CD4-positive, alpha-beta memory T cell (primary cell): ENCODE data around the gene CALML5. TPM values are rescaled to one million over a fixed set of nuclear protein-coding genes. Genes with fewer than 3 reads are reported as not detected.

ENCODE experiments used
- CTCF ChIA-PET: fragments of 350-600 bp; sonication (Branson Sonifier 250); formaldehyde crosslinking; loops from one replicate; lab custom pipeline; 2021; ENCODE audit warnings: inconsistent platforms; ENCODE audit not compliant: partially characterized antibody; lab: Charles Lee
- POLR2A ChIA-PET: fragments of 350-600 bp; sonication (Branson Sonifier 250); formaldehyde crosslinking; loops from one replicate; lab custom pipeline; 2021; ENCODE audit not compliant: partially characterized antibody; lab: Charles Lee
- DNase-seq, 5 donors: peaks; one replicate each; pipeline versions ENCODE4 v3.0.0 to v3.0.0-alpha.2; 2020 to 2022; ENCODE audit warnings: mixed read lengths in 1 of 5
- H3K27ac ChIP-seq: one replicate; pipeline ENCODE4 v1.7.0; 2013; ENCODE audit warnings: low read depth, low read length
- H3K27me3 ChIP-seq: 2 replicates; pipeline ENCODE4 v1.7.0; 2013; ENCODE audit warnings: mild to moderate bottlenecking, low read length, moderate library complexity; ENCODE audit not compliant: insufficient read depth
- H3K36me3 ChIP-seq: 2 replicates; pipeline ENCODE4 v1.7.0; 2013; ENCODE audit warnings: mild to moderate bottlenecking, low read length, moderate library complexity; ENCODE audit not compliant: insufficient read depth
- H3K4me1 ChIP-seq: 2 replicates; pipeline ENCODE4 v1.7.0; 2013; ENCODE audit warnings: mild to moderate bottlenecking, low read length, moderate library complexity; ENCODE audit not compliant: insufficient read depth
- H3K4me3 ChIP-seq, 2 donors: one replicate each; pipeline ENCODE4 v1.7.0; 2013; ENCODE audit warnings: low read length in 2 of 2, mild to moderate bottlenecking in 1 of 2
- H3K9me3 ChIP-seq, 2 donors: one replicate each; pipeline ENCODE4 v1.7.0; 2013; ENCODE audit warnings: low read length in 2 of 2, control low read depth in 1 of 2; ENCODE audit not compliant: control insufficient read depth in 1 of 2
- H3K27ac Mint-ChIP-seq, 7 donors: one replicate each; pipeline ENCODE4 v1.8.0; 2020 to 2021; ENCODE audit warnings: mixed read lengths in 7 of 7, mild to moderate bottlenecking in 6 of 7, inconsistent platforms in 3 of 7, moderate library complexity in 3 of 7
- H3K27me3 Mint-ChIP-seq, 2 donors: one replicate each; pipeline ENCODE4 v1.8.0; 2020 to 2021; ENCODE audit warnings: mixed read lengths in 2 of 2
- H3K36me3 Mint-ChIP-seq, 2 donors: one replicate each; pipeline ENCODE4 v1.8.0; 2020 to 2021; ENCODE audit warnings: mixed read lengths in 2 of 2, inconsistent platforms in 1 of 2, mild to moderate bottlenecking in 1 of 2
- H3K4me1 Mint-ChIP-seq, 4 donors: one replicate each; pipeline ENCODE4 v1.8.0; 2020 to 2021; ENCODE audit warnings: mixed read lengths in 4 of 4, mild to moderate bottlenecking in 1 of 4
- H3K4me3 Mint-ChIP-seq, 8 donors: one replicate each; pipeline ENCODE4 v1.8.0; 2020 to 2021; ENCODE audit warnings: mixed read lengths in 8 of 8, mild to moderate bottlenecking in 7 of 8, moderate library complexity in 6 of 8, inconsistent platforms in 3 of 8
- H3K9me3 Mint-ChIP-seq, 8 donors: one replicate each; pipeline ENCODE4 v1.8.0; 2020 to 2021; ENCODE audit warnings: mixed read lengths in 8 of 8, mild to moderate bottlenecking in 5 of 8, inconsistent platforms in 3 of 8, moderate library complexity in 1 of 8
- intact Hi-C: fragments of 100-400 bp; cut with micrococcal nuclease; formaldehyde crosslinking; loops from one replicate; pipeline ENCODE4 v1.15.1; 2023
- polyA plus RNA-seq, 2 donors: library from polyadenylated mRNA; unstranded; fragments of 300-500 nt; fragmentation: Illumina TruSeq; gene quantifications; one replicate each; pipeline ENCODE4 v1.2.3, GENCODE V29; 2021
- total RNA-seq, 2 experiments: library from RNA; stranded (reverse); gene quantifications; one replicate each; pipeline ENCODE4 v1.2.3, GENCODE V29; 2021

Gene CALML5
- total and polyA plus RNA-seq, 4 experiments from 2014 or later = not detected

- H3K4me3 Mint-ChIP-seq = no peak overlapping the region
- Histone ChIP-seq H3K4me3 (no peak overlapping the region), H3K4me1 (peaks cover under 1% of the 10 kb centered on the region), H3K27ac (no peak overlapping the region), H3K36me3 (no peaks in the 10 kb centered on the region), H3K9me3 (no peaks in the 10 kb centered on the region), H3K27me3 (no peaks in the 10 kb centered on the region)
- H3K27ac Mint-ChIP-seq = no peak overlapping the region
- ChIA-PET POLR2A (no interaction called here), CTCF (interaction anchor here (1.2 kb wide), 1 partner anchor 115 kb away, joined by 4 read pairs; no protein-coding TSS in a partner anchor)
- DNase-seq = no peak
- no peaks in the 10 kb centered on the region for H3K36me3 Mint-ChIP-seq
- no peaks in the 10 kb centered on the region for H3K9me3 Mint-ChIP-seq
- peaks cover 0 to 1% (median under 1%) of the 10 kb centered on the region in 4 donors for H3K4me1 Mint-ChIP-seq
- intact Hi-C loops = no loop called here
- H3K27me3 Mint-ChIP-seq = peaks cover 8% of the 10 kb centered on the region in 2 donors
These were observed 8.3 kb upstream of the CALML5 start for GRCh38 chr10:5507649-5508131.

- POLR2A ChIA-PET = no interaction called here
- Mint-ChIP-seq H3K4me1 (no peaks in the 10 kb centered on the region), H3K4me3 (peak overlapping the region in 1 of 8 donors; percentile 51), H3K27ac (peak overlapping the region in 1 of 7 donors; percentile 13), H3K27me3 (peaks cover 6 to 10% of the 10 kb centered on the region in 2 donors), H3K36me3 (no peaks in the 10 kb centered on the region), H3K9me3 (no peaks in the 10 kb centered on the region)
- H3K4me3 ChIP-seq = no peak overlapping the region
- no peaks in the 10 kb centered on the region for H3K36me3 ChIP-seq
- H3K4me1 ChIP-seq = no peaks in the 10 kb centered on the region
- CTCF ChIA-PET = interaction anchor here (1.1 kb wide), 1 partner anchor 116 kb away, joined by 4 read pairs; no protein-coding TSS in a partner anchor
- no peaks in the 10 kb centered on the region for H3K27me3 ChIP-seq
- no peaks in the 10 kb centered on the region for H3K9me3 ChIP-seq
- DNase-seq = no peak
- H3K27ac ChIP-seq = no peak overlapping the region
- intact Hi-C loops = no loop called here
These were observed 7.6 kb upstream of the CALML5 start for GRCh38 chr10:5506751-5507648.

- H3K27ac Mint-ChIP-seq = no peak overlapping the region
- no peak overlapping the region for H3K4me3 Mint-ChIP-seq
- CTCF ChIA-PET = interaction anchor here (1.1 kb wide), 1 partner anchor 117 kb away, joined by 4 read pairs; no protein-coding TSS in a partner anchor
These were observed 6.9 kb upstream of the CALML5 start for GRCh38 chr10:5506246-5506645.

GRCh38 chr10:5504146-5505072 lies 5.0 kb upstream of the CALML5 start:
- Mint-ChIP-seq H3K36me3 (no peaks in the 10 kb centered on the region), H3K27me3 (peaks cover 6 to 13% of the 10 kb centered on the region in 2 donors), H3K9me3 (no peaks in the 10 kb centered on the region), H3K4me1 (no peaks in the 10 kb centered on the region), H3K4me3 (no peak overlapping the region), H3K27ac (no peak overlapping the region)
- CTCF ChIA-PET = no interaction called here
- H3K27me3 ChIP-seq = no peaks in the 10 kb centered on the region
- no peak for DNase-seq
- no peaks in the 10 kb centered on the region for H3K36me3 ChIP-seq
- H3K4me1 ChIP-seq = no peaks in the 10 kb centered on the region
- POLR2A ChIA-PET = no interaction called here
- no peak overlapping the region for H3K27ac ChIP-seq
- H3K4me3 ChIP-seq = no peak overlapping the region
- no peaks in the 10 kb centered on the region for H3K9me3 ChIP-seq
- intact Hi-C loops = no loop called here

More at GRCh38 chr10:5506246-5506645, 6.9 kb upstream of the CALML5 start:
- Histone ChIP-seq H3K4me3 (no peak overlapping the region), H3K27me3 (no peaks in the 10 kb centered on the region), H3K36me3 (no peaks in the 10 kb centered on the region), H3K27ac (no peak overlapping the region), H3K4me1 (no peaks in the 10 kb centered on the region), H3K9me3 (no peaks in the 10 kb centered on the region)
- Mint-ChIP-seq H3K9me3 (no peaks in the 10 kb centered on the region), H3K36me3 (no peaks in the 10 kb centered on the region), H3K27me3 (peaks cover 6 to 10% of the 10 kb centered on the region in 2 donors), H3K4me1 (no peaks in the 10 kb centered on the region)
- POLR2A ChIA-PET = no interaction called here
- intact Hi-C loops = no loop called here
- DNase-seq = no peak

- CTCF ChIA-PET = no interaction called here
- no peak for DNase-seq
- Histone ChIP-seq H3K9me3 (no peaks in the 10 kb centered on the region), H3K36me3 (no peaks in the 10 kb centered on the region), H3K4me3 (no peak overlapping the region), H3K4me1 (no peaks in the 10 kb centered on the region), H3K27me3 (no peaks in the 10 kb centered on the region), H3K27ac (no peak overlapping the region)
- H3K4me3 Mint-ChIP-seq = no peak overlapping the region
- intact Hi-C loops = no loop called here
- peaks cover 6 to 13% of the 10 kb centered on the region in 2 donors for H3K27me3 Mint-ChIP-seq
- no peaks in the 10 kb centered on the region for H3K36me3 Mint-ChIP-seq
- H3K4me1 Mint-ChIP-seq = no peaks in the 10 kb centered on the region
- no peaks in the 10 kb centered on the region for H3K9me3 Mint-ChIP-seq
- H3K27ac Mint-ChIP-seq = no peak overlapping the region
- POLR2A ChIA-PET = no interaction called here
These were observed 4.1 kb upstream of the CALML5 start for GRCh38 chr10:5503477-5503835.

GRCh38 chr10:5502571-5503476 lies 3.5 kb upstream of the CALML5 start:
- H3K4me3 ChIP-seq = no peak overlapping the region
- ChIA-PET CTCF (no interaction called here), POLR2A (no interaction called here)
- no peaks in the 10 kb centered on the region for H3K27me3 ChIP-seq
- no peak overlapping the region for H3K27ac ChIP-seq
- no peaks in the 10 kb centered on the region for H3K9me3 ChIP-seq
- no peaks in the 10 kb centered on the region for H3K4me1 ChIP-seq
- DNase-seq = no peak
- H3K4me3 Mint-ChIP-seq = no peak overlapping the region
- no peaks in the 10 kb centered on the region for H3K36me3 Mint-ChIP-seq
- H3K4me1 Mint-ChIP-seq = no peaks in the 10 kb centered on the region
- H3K27me3 Mint-ChIP-seq = peaks cover 6 to 13% of the 10 kb centered on the region in 2 donors
- H3K9me3 Mint-ChIP-seq = no peaks in the 10 kb centered on the region
- no peaks in the 10 kb centered on the region for H3K36me3 ChIP-seq
- peak overlapping the region in 1 of 7 donors; percentile 62 for H3K27ac Mint-ChIP-seq
- intact Hi-C loops = no loop called here
